Loucy (cell line): ENCODE data around the gene CENPN.

ENCODE experiments used
- EZH2phosphoT487 ChIP-seq: fragments of 200-600 bp; IDR thresholded peaks from 2 replicates; pipeline ENCODE4 v1.6.1; 2018; ENCODE audit warnings: antibody characterized with exemption, mild to moderate bottlenecking, moderate library complexity, borderline replicate concordance
- TF ChIP-seq, protein P1 (sequence below): fragments of 200-600 bp; sonication (generic); conservative IDR thresholded peaks from 2 replicates; pipeline ENCODE4 v1.5.1; 2014; ENCODE audit warnings: mild to moderate bottlenecking, antibody characterized with exemption, low read length

DNA sequence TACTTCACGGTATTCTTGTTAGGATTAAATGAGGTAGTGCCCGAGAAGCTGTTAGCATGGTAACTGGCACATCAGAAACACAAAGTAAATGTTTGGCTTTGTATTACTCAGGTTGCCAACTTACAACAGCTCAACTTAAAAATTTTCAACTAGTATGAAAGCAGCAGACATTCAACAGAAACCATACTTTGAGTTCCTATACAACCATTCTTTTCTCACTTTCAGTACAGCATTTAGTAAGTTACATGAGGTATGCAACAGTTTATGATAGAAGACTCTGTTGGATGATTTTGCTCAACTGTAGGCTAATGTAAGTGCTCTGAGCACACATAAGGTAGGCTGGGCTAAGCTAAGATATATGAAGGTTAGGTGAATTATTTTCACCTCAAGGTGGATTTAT, 7.7 kb downstream of the CENPN start:
- TF ChIP-seq, protein P1, sequence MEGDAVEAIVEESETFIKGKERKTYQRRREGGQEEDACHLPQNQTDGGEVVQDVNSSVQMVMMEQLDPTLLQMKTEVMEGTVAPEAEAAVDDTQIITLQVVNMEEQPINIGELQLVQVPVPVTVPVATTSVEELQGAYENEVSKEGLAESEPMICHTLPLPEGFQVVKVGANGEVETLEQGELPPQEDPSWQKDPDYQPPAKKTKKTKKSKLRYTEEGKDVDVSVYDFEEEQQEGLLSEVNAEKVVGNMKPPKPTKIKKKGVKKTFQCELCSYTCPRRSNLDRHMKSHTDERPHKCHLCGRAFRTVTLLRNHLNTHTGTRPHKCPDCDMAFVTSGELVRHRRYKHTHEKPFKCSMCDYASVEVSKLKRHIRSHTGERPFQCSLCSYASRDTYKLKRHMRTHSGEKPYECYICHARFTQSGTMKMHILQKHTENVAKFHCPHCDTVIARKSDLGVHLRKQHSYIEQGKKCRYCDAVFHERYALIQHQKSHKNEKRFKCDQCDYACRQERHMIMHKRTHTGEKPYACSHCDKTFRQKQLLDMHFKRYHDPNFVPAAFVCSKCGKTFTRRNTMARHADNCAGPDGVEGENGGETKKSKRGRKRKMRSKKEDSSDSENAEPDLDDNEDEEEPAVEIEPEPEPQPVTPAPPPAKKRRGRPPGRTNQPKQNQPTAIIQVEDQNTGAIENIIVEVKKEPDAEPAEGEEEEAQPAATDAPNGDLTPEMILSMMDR, result no peak
- no peak for TF ChIP-seq EZH2phosphoT487
